HCT116 (cell line): ENCODE measurements around the gene ALOX5AP. TPM values are rescaled to one million over a fixed set of nuclear protein-coding genes. Genes with fewer than 3 reads are reported as not detected.

Experiments
- ATAC-seq: fragments of 200-7000 bp; cut with Tn5 transposase; 2 replicates; pipeline ENCODE4 v1.9.1; 2020; ENCODE audit warnings: mild to moderate bottlenecking, moderate library complexity
- BruUV-seq: library from RNA; stranded (reverse); fragments of 400-500 nt; replicated peaks from 2 replicates; lab custom pipeline; 2021; lab: Mats Ljungman, UMichigan
- CTCF ChIA-PET: fragments of 300-600 bp; sonication (Branson Sonifier 250); formaldehyde crosslinking; loops from one replicate; lab custom pipeline; 2021; ENCODE audit warnings: antibody characterized with exemption; lab: Charles Lee
- POLR2A ChIA-PET: fragments of 300-600, 350-600 bp; sonication (Branson Sonifier 250); formaldehyde crosslinking; loops from one replicate; lab custom pipeline; 2021; ENCODE audit warnings: antibody characterized with exemption; lab: Charles Lee
- RAD21 ChIA-PET, 2 experiments: fragments of 300-600 bp; sonication (Branson Sonifier 250); formaldehyde crosslinking; loops; one replicate each; lab custom pipeline; 2023; ENCODE audit warnings: low total read pairs in 2 of 2; ENCODE audit not compliant: uncharacterized antibody in 2 of 2, unreplicated experiment in 2 of 2, low non-redundant PET in 1 of 2; lab: Charles Lee
- DNase-seq: peaks from one replicate; pipeline ENCODE4 v3.0.0-alpha.2; 2010; ENCODE audit warnings: low read depth, low spot score
- H2AFZ ChIP-seq: fragments of 200-600 bp; shearing (Covaris generic), sonication (generic); 2 replicates; pipeline ENCODE4 v1.6.1; 2017; ENCODE audit warnings: low read depth, mixed run types, mixed read lengths, antibody characterized with exemption, low read length; ENCODE audit not compliant: poor library complexity, severe bottlenecking
- H3K27ac ChIP-seq: 2 replicates; pipeline ENCODE4 v1.5.1; 2012; ENCODE audit warnings: low read depth, low read length
- H3K27me3 ChIP-seq: fragments of 200-600 bp; sonication (generic); 2 replicates; pipeline ENCODE4 v1.6.1; 2016; ENCODE audit warnings: mixed run types, low read length, mixed read lengths; ENCODE audit not compliant: insufficient read depth
- H3K36me3 ChIP-seq, 2 experiments: fragments of 200-500 bp in 1 of 2; fragments of 200-600 bp in 1 of 2; sonication (Bioruptor generic) in 1 of 2; sonication (generic) in 1 of 2; 2 replicates each; pipeline versions ENCODE4 v1.5.1 to v1.6.1; 2014 to 2016; ENCODE audit warnings: low read length in 2 of 2, inconsistent platforms in 1 of 2, mixed read lengths in 1 of 2, mixed run types in 1 of 2; ENCODE audit not compliant: insufficient read depth in 2 of 2, control insufficient read depth in 1 of 2
- H3K4me1 ChIP-seq, 2 experiments: fragments of 200-600 bp in 1 of 2; sonication (generic) in 1 of 2; 2 replicates each; pipeline versions ENCODE4 v1.5.1 to v1.6.1; 2012 to 2017; ENCODE audit warnings: low read length in 2 of 2, inconsistent platforms in 1 of 2, mild to moderate bottlenecking in 1 of 2, mixed read lengths in 1 of 2, mixed run types in 1 of 2, moderate library complexity in 1 of 2; ENCODE audit not compliant: insufficient read depth in 2 of 2, control insufficient read depth in 1 of 2
- H3K4me2 ChIP-seq: fragments of 200-600 bp; sonication (generic); 2 replicates; pipeline ENCODE4 v1.6.1; 2017; ENCODE audit warnings: mixed run types, low read length, mixed read lengths
- H3K4me3 ChIP-seq, 2 experiments: fragments of 200-600 bp in 1 of 2; sonication (generic) in 1 of 2; replicated peaks in 1 of 2; 2 replicates each; pipeline ENCODE4 v1.5.1; 2011 to 2016; ENCODE audit warnings: low read length in 2 of 2, control low read depth in 1 of 2, low read depth in 1 of 2, mild to moderate bottlenecking in 1 of 2, mixed read lengths in 1 of 2, mixed run types in 1 of 2
- H3K79me2 ChIP-seq: fragments of 200-600 bp; sonication (generic); 2 replicates; pipeline ENCODE4 v1.6.1; 2017; ENCODE audit warnings: mild to moderate bottlenecking, mixed run types, low read length, moderate library complexity, mixed read lengths; ENCODE audit not compliant: insufficient read depth
- H3K9ac ChIP-seq: fragments of 200-600 bp; sonication (generic); 2 replicates; pipeline ENCODE4 v1.6.1; 2016; ENCODE audit warnings: low read length, mixed read lengths
- H3K9me2 ChIP-seq: fragments of 200-600 bp; sonication (generic), shearing (Covaris generic); 2 replicates; pipeline ENCODE4 v1.6.1; 2017; ENCODE audit warnings: mixed run types, mild to moderate bottlenecking, moderate library complexity; ENCODE audit not compliant: insufficient read depth
- H3K9me3 ChIP-seq, 2 experiments: fragments of 200-500 bp in 1 of 2; fragments of 200-600 bp in 1 of 2; sonication (Bioruptor generic) in 1 of 2; sonication (generic) in 1 of 2; 2 replicates each; pipeline ENCODE4 v1.6.1; 2014 to 2017; ENCODE audit warnings: low read length in 2 of 2, mixed read lengths in 2 of 2, inconsistent platforms in 1 of 2, low read depth in 1 of 2, mild to moderate bottlenecking in 1 of 2, mixed run types in 1 of 2, moderate library complexity in 1 of 2; ENCODE audit not compliant: control insufficient read depth in 1 of 2, insufficient read depth in 1 of 2
- H4K20me1 ChIP-seq: fragments of 200-600 bp; sonication (generic), shearing (Covaris generic); 2 replicates; pipeline ENCODE4 v1.6.1; 2017; ENCODE audit warnings: mixed run types, mild to moderate bottlenecking, moderate library complexity; ENCODE audit not compliant: insufficient read depth
- ATF3 ChIP-seq: IDR thresholded peaks from 2 replicates; pipeline ENCODE4 v1.6.1; 2012
- EGR1 ChIP-seq: IDR thresholded peaks from 2 replicates; pipeline ENCODE4 v1.6.1; 2012; ENCODE audit warnings: low read depth
- ELF1 ChIP-seq: IDR thresholded peaks from 2 replicates; pipeline ENCODE4 v1.6.1; 2012; ENCODE audit warnings: low read depth, borderline replicate concordance
- EZH2 ChIP-seq: fragments of 200-600 bp; sonication (generic); IDR thresholded peaks from 2 replicates; pipeline ENCODE4 v1.6.1; 2017; ENCODE audit warnings: antibody characterized with exemption, mixed run types
- EZH2phosphoT487 ChIP-seq: fragments of 200-600 bp; IDR thresholded peaks from 2 replicates; pipeline ENCODE4 v1.6.1; 2018; ENCODE audit warnings: antibody characterized with exemption, borderline replicate concordance
- FOSL1 ChIP-seq: IDR thresholded peaks from 2 replicates; pipeline ENCODE4 v1.6.1; 2012; ENCODE audit warnings: low read depth
- JUND ChIP-seq: IDR thresholded peaks from 2 replicates; pipeline ENCODE4 v1.6.1; 2012
- MAX ChIP-seq: IDR thresholded peaks from 2 replicates; pipeline ENCODE4 v1.6.1; 2012
- POLR2A ChIP-seq: IDR thresholded peaks from 2 replicates; pipeline ENCODE4 v1.7.0; 2011; ENCODE audit warnings: borderline replicate concordance; ENCODE audit not compliant: insufficient read depth, insufficient read length; ENCODE audit errors: extremely low read depth
- POLR2AphosphoS5 ChIP-seq: IDR thresholded peaks from 2 replicates; pipeline ENCODE4 v1.6.1; 2011; ENCODE audit warnings: mild to moderate bottlenecking, low read depth, low read length, moderate library complexity
- RAD21 ChIP-seq: IDR thresholded peaks from 2 replicates; pipeline ENCODE4 v1.6.1; 2012; ENCODE audit warnings: low read depth, mild to moderate bottlenecking
- SP1 ChIP-seq: IDR thresholded peaks from 2 replicates; pipeline ENCODE4 v1.6.1; 2012; ENCODE audit warnings: low read depth
- SRF ChIP-seq: IDR thresholded peaks from 2 replicates; pipeline ENCODE4 v1.6.1; 2012; ENCODE audit warnings: low read depth
- TCF7L2 ChIP-seq: IDR thresholded peaks from 2 replicates; pipeline ENCODE4 v1.7.0; 2011; ENCODE audit warnings: borderline replicate concordance, inconsistent platforms; ENCODE audit not compliant: insufficient read depth, insufficient read length; ENCODE audit errors: extremely low read depth
- YY1 ChIP-seq: IDR thresholded peaks from 2 replicates; pipeline ENCODE4 v1.6.1; 2011; ENCODE audit warnings: low read length, low read depth, moderate library complexity, mild to moderate bottlenecking; ENCODE audit not compliant: insufficient replicate concordance; ENCODE audit errors: extremely low read depth
- ZFX ChIP-seq: fragments of 450-650 bp; IDR thresholded peaks from 2 replicates; pipeline ENCODE4 v1.6.1; 2017
- ZNF274 ChIP-seq: fragments of 200-500 bp; sonication (Bioruptor generic); IDR thresholded peaks from 2 replicates; pipeline ENCODE4 v1.6.1; 2014; ENCODE audit warnings: mild to moderate bottlenecking, low read depth, low read length, inconsistent platforms
- intact Hi-C: fragments of 100-400 bp; cut with micrococcal nuclease; formaldehyde crosslinking; loops from 2 replicates; pipeline ENCODE4 v1.10.0; 2022
- total RNA-seq: library from RNA; stranded (reverse); gene quantifications from one replicate; pipeline ENCODE4 v1.2.1, GENCODE V29; 2021; ENCODE audit not compliant: unreplicated experiment
- TF ChIP-seq, protein P1 (sequence below): IDR thresholded peaks from 2 replicates; pipeline ENCODE4 v1.6.1; 2012; ENCODE audit warnings: low read depth

ALOX5AP gene
- total RNA-seq, 1 experiment from 2014 or later, result not detected

DNA sequence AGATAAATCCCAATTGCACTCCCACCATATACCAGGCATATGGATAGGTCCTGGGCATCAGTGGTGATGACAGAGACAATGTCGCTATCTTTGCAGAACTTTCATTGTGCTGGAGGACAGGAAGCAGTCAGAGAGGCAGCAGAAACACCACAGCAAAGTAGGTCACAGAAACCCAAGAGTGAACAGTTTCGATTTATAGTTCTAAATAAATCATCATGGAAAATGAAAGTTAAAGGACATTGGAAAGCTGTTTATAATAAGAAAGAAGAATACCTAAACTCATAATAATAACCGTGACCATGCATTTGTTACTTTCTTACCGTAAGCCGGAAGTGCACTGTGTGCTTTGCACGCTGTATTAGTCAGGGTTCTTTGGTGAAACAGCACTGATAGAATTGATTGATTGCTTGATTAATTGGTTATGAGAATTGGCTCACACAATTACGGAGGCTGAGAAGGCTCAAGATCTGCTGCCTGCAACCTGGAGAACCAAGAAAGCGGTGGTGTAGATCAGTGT lies 38.9 kb downstream of the ALOX5AP start:
- no peak overlapping the region for H3K9ac ChIP-seq
- RAD21 ChIA-PET, result no interaction called here
- CTCF ChIA-PET, result no interaction called here
- H3K36me3 ChIP-seq, result no peaks in the 10 kb centered on the region
- H3K4me3 ChIP-seq, result no peak overlapping the region
- POLR2A ChIA-PET, result no interaction called here
- no peak overlapping the region for H2AFZ ChIP-seq
- H3K9me2 ChIP-seq, result no peaks in the 10 kb centered on the region
- ATAC-seq (no peak), DNase-seq (no peak)
- H3K9me3 ChIP-seq, result no peaks in the 10 kb centered on the region
- no peaks in the 10 kb centered on the region for H3K79me2 ChIP-seq
- no peak overlapping the region for H3K4me2 ChIP-seq
- H3K4me1 ChIP-seq, result no peaks in the 10 kb centered on the region
- intact Hi-C loops, result no loop called here
- no peak for TF ChIP-seq ATF3
- TF ChIP-seq FOSL1, result no peak
- TF ChIP-seq EZH2, result no peak
- peaks cover 6% of the 10 kb centered on the region; the same call in 1 of the 2 replicates for H3K27me3 ChIP-seq
- H3K27ac ChIP-seq, result no peak overlapping the region
- no TSS peak for BruUV-seq
- H4K20me1 ChIP-seq, result no peaks in the 10 kb centered on the region

- no peak for ATAC-seq
- H2AFZ ChIP-seq, result no peak overlapping the region
- H3K27me3 ChIP-seq, result peaks cover 14% of the 10 kb centered on the region; the same call in 1 of the 2 replicates
- no peak overlapping the region for H3K4me3 ChIP-seq
- H3K9me2 ChIP-seq, result no peaks in the 10 kb centered on the region
- TF ChIP-seq SP1, result no peak
- TF ChIP-seq ZNF274, result no peak
- TF ChIP-seq ELF1, result no peak
- TF ChIP-seq JUND, result no peak
- TF ChIP-seq YY1, result no peak
- no peak for TF ChIP-seq RAD21
- TF ChIP-seq EGR1, result no peak
- no peak for TF ChIP-seq SRF
- no peak for TF ChIP-seq FOSL1
- TF ChIP-seq TCF7L2, result no peak
- TF ChIP-seq POLR2A, result no peak
- no peak for TF ChIP-seq POLR2AphosphoS5
- TF ChIP-seq MAX, result no peak
- TF ChIP-seq, protein P1, sequence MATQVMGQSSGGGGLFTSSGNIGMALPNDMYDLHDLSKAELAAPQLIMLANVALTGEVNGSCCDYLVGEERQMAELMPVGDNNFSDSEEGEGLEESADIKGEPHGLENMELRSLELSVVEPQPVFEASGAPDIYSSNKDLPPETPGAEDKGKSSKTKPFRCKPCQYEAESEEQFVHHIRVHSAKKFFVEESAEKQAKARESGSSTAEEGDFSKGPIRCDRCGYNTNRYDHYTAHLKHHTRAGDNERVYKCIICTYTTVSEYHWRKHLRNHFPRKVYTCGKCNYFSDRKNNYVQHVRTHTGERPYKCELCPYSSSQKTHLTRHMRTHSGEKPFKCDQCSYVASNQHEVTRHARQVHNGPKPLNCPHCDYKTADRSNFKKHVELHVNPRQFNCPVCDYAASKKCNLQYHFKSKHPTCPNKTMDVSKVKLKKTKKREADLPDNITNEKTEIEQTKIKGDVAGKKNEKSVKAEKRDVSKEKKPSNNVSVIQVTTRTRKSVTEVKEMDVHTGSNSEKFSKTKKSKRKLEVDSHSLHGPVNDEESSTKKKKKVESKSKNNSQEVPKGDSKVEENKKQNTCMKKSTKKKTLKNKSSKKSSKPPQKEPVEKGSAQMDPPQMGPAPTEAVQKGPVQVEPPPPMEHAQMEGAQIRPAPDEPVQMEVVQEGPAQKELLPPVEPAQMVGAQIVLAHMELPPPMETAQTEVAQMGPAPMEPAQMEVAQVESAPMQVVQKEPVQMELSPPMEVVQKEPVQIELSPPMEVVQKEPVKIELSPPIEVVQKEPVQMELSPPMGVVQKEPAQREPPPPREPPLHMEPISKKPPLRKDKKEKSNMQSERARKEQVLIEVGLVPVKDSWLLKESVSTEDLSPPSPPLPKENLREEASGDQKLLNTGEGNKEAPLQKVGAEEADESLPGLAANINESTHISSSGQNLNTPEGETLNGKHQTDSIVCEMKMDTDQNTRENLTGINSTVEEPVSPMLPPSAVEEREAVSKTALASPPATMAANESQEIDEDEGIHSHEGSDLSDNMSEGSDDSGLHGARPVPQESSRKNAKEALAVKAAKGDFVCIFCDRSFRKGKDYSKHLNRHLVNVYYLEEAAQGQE, result no peak
- TF ChIP-seq ZFX, result no peak
- no peak for TF ChIP-seq EZH2
- TF ChIP-seq EZH2phosphoT487, result no peak
- no peaks in the 10 kb centered on the region for H3K79me2 ChIP-seq
- H4K20me1 ChIP-seq, result no peaks in the 10 kb centered on the region
- no peaks in the 10 kb centered on the region for H3K4me1 ChIP-seq
- H3K9ac ChIP-seq, result no peak overlapping the region
- no peak overlapping the region for H3K27ac ChIP-seq
- H3K4me2 ChIP-seq, result no peak overlapping the region
- ChIA-PET RAD21 (no interaction called here), POLR2A (no interaction called here), CTCF (no interaction called here)
- DNase-seq, result no peak
- BruUV-seq, result no TSS peak
- intact Hi-C loops, result no loop called here
- no peaks in the 10 kb centered on the region for H3K9me3 ChIP-seq
- no peaks in the 10 kb centered on the region for H3K36me3 ChIP-seq
These were observed 41.3 kb downstream of the ALOX5AP start for GRCh38 chr13:30776661-30777060.
